HG03196 (cell line): ENCODE measurements around the gene CASK.
"Not testable (repeated sequence)": the region's sequence is repeated elsewhere in the genome, so short reads cannot be mapped to it uniquely, and the experiment has no call there.

Experiments used
- ATAC-seq: cut with Tn5 transposase; IDR thresholded peaks from one replicate; pipeline ENCODE4 v1.9.1; 2021; ENCODE audit not compliant: unreplicated experiment

The CASK gene

GRCh38 chrX:41703574-41704029 is 219.8 kb downstream of the CASK start:
- no peak for ATAC-seq

- ATAC-seq = no peak
Measured at GRCh38 chrX:41695426-41695825, 227.9 kb downstream of the CASK start.

- no peak for ATAC-seq
Measured at GRCh38 chrX:41693024-41693423, 230.3 kb downstream of the CASK start.

GRCh38 chrX:41692162-41692749 is 231.1 kb downstream of the CASK start:
- ATAC-seq = no peak

GRCh38 chrX:41689711-41690110 is 233.6 kb downstream of the CASK start:
- no peak for ATAC-seq

GRCh38 chrX:41688835-41689234 is 234.5 kb downstream of the CASK start, which contains the start of gene GPR34:
Gene GPR34 (plus strand): TSS chrX:41688973. CDS start chrX:41695634, 6,661 bp downstream.
- ATAC-seq = no peak

- no peak for ATAC-seq
Measured at GRCh38 chrX:41688156-41688555, 235.2 kb downstream of the CASK start.

GRCh38 chrX:41686788-41687187 is 236.6 kb downstream of the CASK start:
- no peak for ATAC-seq

GRCh38 chrX:41684940-41685339 is 238.4 kb downstream of the CASK start:
- ATAC-seq = no peak

GRCh38 chrX:41684138-41684537 is 239.2 kb downstream of the CASK start:
- no peak for ATAC-seq

GRCh38 chrX:41677183-41678060 is 245.9 kb downstream of the CASK start:
- ATAC-seq = no peak

GRCh38 chrX:41676361-41676760 is 247.0 kb downstream of the CASK start:
- ATAC-seq = not testable (repeated sequence)

GRCh38 chrX:41672643-41673042 is 250.7 kb downstream of the CASK start:
- no peak for ATAC-seq

GRCh38 chrX:41671082-41671481 is 252.3 kb downstream of the CASK start:
- no peak for ATAC-seq

- no peak for ATAC-seq
Measured at GRCh38 chrX:41670112-41670511, 253.2 kb downstream of the CASK start.

- no peak for ATAC-seq
Measured at GRCh38 chrX:41667631-41668030, 255.7 kb downstream of the CASK start.

GRCh38 chrX:41666251-41666650 is 257.1 kb downstream of the CASK start:
- ATAC-seq = no peak

GRCh38 chrX:41665686-41666085 is 257.7 kb downstream of the CASK start:
- ATAC-seq = no peak

- ATAC-seq = no peak
Measured at GRCh38 chrX:41664908-41665307, 258.4 kb downstream of the CASK start.

GRCh38 chrX:41664375-41664901 is 258.9 kb downstream of the CASK start:
- ATAC-seq = no peak

- ATAC-seq = no peak
Measured at GRCh38 chrX:41661366-41662095, 261.8 kb downstream of the CASK start.
